ENCODE measurements around the gene APOBEC2.

The APOBEC2 gene

GRCh38 chr6:41088451-41088850 lies 35.4 kb downstream of the APOBEC2 start:
- no peak for DNase-seq (ENCODE audit: low read depth)

DNA sequence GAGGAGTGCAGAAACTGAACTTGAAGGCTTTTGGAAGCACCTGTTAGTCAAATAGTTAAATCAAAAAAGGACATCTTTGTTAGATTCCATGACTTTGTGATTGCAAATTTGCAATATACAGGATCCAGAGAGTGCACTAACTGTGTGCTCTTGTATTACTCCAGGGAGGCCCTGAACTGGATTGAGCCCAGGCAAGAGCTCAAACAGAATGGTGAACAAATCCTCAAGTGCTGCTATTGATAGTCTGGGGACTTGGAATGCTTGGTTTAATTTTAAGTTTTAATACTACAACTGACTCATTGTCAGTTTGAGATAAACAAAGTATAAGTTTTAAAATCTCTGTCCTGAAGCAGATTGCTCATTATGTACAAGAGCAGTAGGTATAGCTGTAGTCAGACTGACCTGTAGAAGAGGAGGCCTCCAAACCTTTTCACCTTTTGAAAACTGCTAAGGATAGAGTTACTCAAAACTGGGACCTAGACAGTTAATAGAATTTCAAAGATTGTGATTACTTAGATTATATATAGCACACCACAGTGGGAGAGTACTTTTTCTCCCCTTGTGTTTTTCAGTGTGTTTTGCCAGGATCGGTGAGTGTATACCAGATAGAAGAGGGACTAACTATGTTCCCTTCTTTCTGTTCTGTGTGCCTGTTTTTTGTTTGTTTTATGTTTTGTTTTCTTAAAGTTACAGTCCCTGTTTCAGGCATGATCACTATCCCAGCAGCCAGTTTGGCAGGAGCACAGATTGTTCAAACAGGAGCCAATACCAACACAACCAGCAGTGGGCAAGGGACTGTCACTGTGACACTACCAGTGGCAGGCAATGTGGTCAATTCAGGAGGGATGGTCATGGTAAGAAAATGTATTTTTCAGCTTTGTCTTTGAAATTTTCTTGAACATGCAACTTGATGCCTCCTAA lies 38.1 kb downstream of the APOBEC2 start:
- DNase-seq (ENCODE audit: low read depth), result no peak

DNA sequence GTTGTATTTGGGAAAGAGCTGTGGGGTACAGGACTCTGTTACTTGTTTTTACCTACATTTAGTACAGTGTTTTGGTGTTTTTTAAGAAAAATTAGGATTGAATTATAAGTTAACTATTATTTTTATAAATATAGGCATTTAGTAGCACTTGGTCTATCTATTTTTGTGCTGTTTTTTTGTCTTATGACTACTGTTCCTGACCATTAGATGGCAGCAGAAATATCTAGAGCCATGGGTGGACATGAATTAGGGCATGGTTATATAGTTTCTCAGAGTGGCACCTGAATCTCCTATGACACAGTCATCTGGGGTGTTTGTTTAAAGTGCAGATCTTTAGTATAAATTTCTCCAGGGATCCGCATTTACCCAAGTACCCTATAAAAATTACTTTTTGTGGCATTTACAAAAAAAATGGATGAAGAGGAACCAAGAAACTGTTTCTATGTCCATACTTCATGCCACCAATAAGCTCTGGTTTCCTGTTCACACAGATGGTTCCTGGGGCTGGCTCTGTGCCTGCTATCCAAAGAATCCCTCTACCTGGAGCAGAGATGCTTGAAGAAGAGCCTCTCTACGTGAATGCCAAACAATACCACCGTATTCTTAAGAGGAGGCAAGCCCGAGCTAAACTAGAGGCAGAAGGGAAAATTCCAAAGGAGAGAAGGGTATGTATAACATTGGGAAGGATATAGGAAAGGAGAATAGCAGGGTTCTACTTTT lies 39.6 kb downstream of the APOBEC2 start:
- DNase-seq (ENCODE audit: low read depth), result no peak

DNA sequence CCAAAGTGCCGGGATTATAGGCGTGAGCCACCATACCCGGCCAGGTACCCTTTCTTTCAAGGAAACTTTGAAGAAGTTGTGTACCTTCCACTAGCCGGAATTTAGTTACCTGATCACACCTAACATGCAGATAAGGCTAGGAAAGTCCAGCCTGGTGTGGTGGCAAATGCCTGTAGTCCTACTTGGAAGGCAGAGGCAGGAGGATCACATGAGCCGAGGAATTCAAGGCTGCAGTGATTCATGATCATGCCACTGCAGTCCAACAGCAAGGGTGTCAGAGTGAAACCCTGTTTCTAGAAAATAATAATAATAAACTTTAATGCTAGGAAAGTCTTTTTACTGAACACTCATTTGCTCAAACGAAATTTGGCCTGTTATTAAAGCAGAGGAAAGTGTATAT lies 40.7 kb downstream of the APOBEC2 start:
- no peak for DNase-seq (ENCODE audit: low read depth)

DNA sequence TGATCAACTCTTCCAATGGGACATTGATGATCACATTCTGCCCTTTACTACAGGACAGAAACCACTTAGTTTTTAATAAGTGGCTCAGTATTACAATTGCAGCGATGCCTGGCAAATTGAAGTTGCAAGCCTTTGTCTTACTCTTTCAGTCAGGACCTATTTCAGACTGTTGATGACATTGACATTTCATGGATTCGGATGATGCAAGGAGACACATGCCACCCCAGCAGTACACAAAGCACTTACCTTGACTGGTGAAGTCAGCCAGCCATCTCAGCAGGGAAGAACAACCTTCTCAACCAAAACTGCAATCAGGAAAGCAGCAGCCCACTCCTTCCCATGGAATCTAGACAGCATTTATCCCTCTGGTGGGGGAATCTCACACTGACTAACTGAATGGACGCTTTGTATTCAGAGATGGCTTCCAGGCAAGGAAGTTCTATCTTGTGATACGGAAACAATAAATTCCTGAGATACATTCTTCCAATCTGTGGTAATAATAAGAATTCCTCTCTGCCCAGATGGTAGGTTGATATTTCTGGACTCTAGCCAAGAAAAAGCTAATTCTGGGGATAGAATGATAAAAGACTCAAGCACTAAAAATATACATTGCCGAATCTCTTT lies 44.6 kb downstream of the APOBEC2 start:
- no peak for DNase-seq (ENCODE audit: low read depth)

DNA sequence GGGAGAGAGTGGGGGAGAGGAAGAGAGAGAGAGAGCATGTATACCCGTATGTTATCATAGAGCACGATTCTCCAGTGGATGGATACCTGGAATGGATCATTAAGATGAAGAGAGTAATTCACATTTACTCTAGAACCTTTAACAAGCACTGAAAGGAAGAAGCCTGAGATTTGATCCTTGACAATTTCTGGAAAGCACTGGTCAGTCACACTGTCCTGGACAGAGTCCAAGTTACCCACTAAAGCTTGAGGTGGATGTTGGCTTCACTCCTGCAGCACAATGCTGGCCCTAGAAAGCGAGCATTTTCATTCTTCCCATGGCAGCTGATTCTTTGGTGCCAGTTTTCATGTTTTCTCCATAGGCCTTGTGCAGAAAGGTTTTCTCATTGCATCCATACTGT lies 45.4 kb downstream of the APOBEC2 start:
- no peak for DNase-seq (ENCODE audit: low read depth)

GRCh38 chr6:41100871-41101287 lies 47.9 kb downstream of the APOBEC2 start:
- no peak for DNase-seq (ENCODE audit: low read depth)

DNA sequence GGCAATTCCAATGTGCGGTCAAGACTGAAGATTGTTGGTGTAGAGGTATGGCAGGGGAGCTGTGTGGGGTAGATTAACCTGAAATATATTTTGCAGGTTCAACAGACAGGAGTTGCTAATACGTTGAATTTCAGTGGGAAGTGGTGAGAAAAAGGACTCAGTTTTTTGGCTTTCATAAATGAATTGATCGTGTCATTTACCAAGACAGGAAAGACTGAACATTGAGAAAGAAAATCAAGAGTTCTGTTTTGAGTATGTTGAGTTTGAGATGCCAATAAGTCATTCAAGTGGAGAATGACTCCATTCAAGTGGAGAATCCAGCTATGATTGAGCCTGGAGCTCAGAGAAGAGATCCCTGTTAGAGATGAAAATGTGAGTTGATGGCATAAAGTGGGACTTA lies 50.8 kb downstream of the APOBEC2 start:
- no peak for DNase-seq (ENCODE audit: low read depth)

DNA sequence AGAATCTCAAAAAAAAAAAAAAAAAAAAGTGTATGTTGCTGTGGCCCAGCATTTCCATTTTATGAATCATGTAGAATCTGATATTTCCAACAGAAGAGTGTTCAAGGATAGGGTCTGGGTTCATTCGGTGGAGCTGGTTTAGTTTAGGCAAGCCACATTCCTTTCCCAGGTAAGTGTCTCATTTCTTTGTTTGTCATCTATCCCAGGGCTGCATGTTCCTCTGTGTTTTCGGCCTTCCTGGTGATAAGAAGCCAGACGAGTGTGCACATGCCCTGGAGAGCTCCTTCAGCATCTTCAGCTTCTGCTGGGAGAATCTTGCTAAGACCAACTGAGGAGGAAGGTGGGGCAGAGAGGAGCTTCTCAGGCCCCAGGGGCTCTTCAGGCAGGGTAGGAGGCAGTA lies 58.0 kb downstream of the APOBEC2 start:
- no peak for DNase-seq (ENCODE audit: low read depth)

Data from fibroblast of the conjunctiva (primary cell).